SU-DHL-6 (cell line): Measurements from ENCODE around the gene MAP3K15.
"Not testable (repeated sequence)": the region's sequence is repeated elsewhere in the genome, so short reads cannot be mapped to it uniquely, and the experiment has no call there.

Experiments
- H2AFZ ChIP-seq: fragments of 200-600 bp; sonication (generic); 2 replicates; pipeline ENCODE4 v1.6.1; 2014; ENCODE audit warnings: low read depth, mild to moderate bottlenecking, moderate library complexity, mixed read lengths, antibody characterized with exemption, low read length; ENCODE audit not compliant: severe bottlenecking
- H3F3A ChIP-seq: fragments of 200-600 bp; shearing (Covaris generic); 2 replicates; pipeline ENCODE4 v1.6.0; 2016; ENCODE audit warnings: antibody characterized with exemption, mild to moderate bottlenecking; ENCODE audit not compliant: insufficient read depth
- H3K27ac ChIP-seq: fragments of 200-600 bp; sonication (generic); 2 replicates; pipeline ENCODE4 v1.5.1; 2016; ENCODE audit warnings: low read depth, mild to moderate bottlenecking, low read length, moderate library complexity, mixed read lengths
- H3K27me3 ChIP-seq: fragments of 200-600 bp; sonication (generic), shearing (Covaris generic); 2 replicates; pipeline ENCODE4 v1.6.0; 2014; ENCODE audit warnings: mild to moderate bottlenecking, low read length
- H3K36me3 ChIP-seq: fragments of 200-600 bp; sonication (generic); 2 replicates; pipeline ENCODE4 v1.6.1; 2014; ENCODE audit warnings: mild to moderate bottlenecking, low read length, mixed read lengths
- H3K4me2 ChIP-seq: fragments of 300-600, 200-600 bp; shearing (Covaris generic), sonication (generic); 2 replicates; pipeline ENCODE4 v1.6.0; 2014; ENCODE audit warnings: low read length, low read depth, mild to moderate bottlenecking; ENCODE audit not compliant: poor library complexity, severe bottlenecking
- H3K4me3 ChIP-seq: fragments of 200-600 bp; sonication (generic); 2 replicates; pipeline ENCODE4 v1.5.1; 2014; ENCODE audit warnings: antibody characterized with exemption, low read length, mild to moderate bottlenecking, mixed read lengths; ENCODE audit not compliant: insufficient read depth, poor library complexity, severe bottlenecking
- H3K79me2 ChIP-seq: fragments of 200-600 bp; sonication (generic); 2 replicates; pipeline ENCODE4 v1.6.1; 2014; ENCODE audit warnings: mild to moderate bottlenecking, low read length, moderate library complexity; ENCODE audit not compliant: insufficient read depth
- H3K9ac ChIP-seq: fragments of 200-600 bp; sonication (generic); 2 replicates; pipeline ENCODE4 v1.7.0; 2014; ENCODE audit warnings: mild to moderate bottlenecking, low read length
- H3K9me2 ChIP-seq: fragments of 200-600 bp; sonication (generic); replicated peaks from 2 replicates; pipeline ENCODE4 v1.6.1; 2014; ENCODE audit warnings: low read length; ENCODE audit not compliant: insufficient read depth
- H3K9me3 ChIP-seq: fragments of 200-600 bp; sonication (generic); 2 replicates; pipeline ENCODE4 v1.6.1; 2014; ENCODE audit warnings: low read length, mixed read lengths; ENCODE audit not compliant: insufficient read depth
- H4K20me1 ChIP-seq: fragments of 200-600 bp; sonication (generic); 2 replicates; pipeline ENCODE4 v1.6.1; 2014; ENCODE audit warnings: low read depth, mild to moderate bottlenecking, antibody characterized with exemption, low read length, moderate library complexity, mixed read lengths
- CTCF ChIP-seq: fragments of 200-600 bp; sonication (generic); IDR thresholded peaks from one replicate; pipeline ENCODE4 v1.5.1; 2017; ENCODE audit warnings: antibody characterized with exemption, mild to moderate bottlenecking, low read length, moderate library complexity; ENCODE audit not compliant: insufficient read depth, poor library complexity, severe bottlenecking
- EZH2phosphoT487 ChIP-seq: fragments of 200-600 bp; sonication (generic), shearing (Covaris generic); conservative IDR thresholded peaks from 2 replicates; pipeline ENCODE4 v1.6.1; 2018; ENCODE audit warnings: mild to moderate bottlenecking, antibody characterized with exemption, low read length, moderate library complexity, mixed read lengths

The MAP3K15 gene

GRCh38 chrX:19496711-19497110 is 18.6 kb downstream of the MAP3K15 start:
- Histone ChIP-seq H3K36me3 (no peaks in the 10 kb centered on the region), H3K27ac (no peak overlapping the region), H3K9ac (no peak overlapping the region), H3K9me3 (no peaks in the 10 kb centered on the region), H3F3A (no peaks in the 10 kb centered on the region), H3K4me2 (no peak overlapping the region), H4K20me1 (no peaks in the 10 kb centered on the region), H3K79me2 (no peaks in the 10 kb centered on the region), H3K4me3 (no peak overlapping the region), H3K9me2 (no peaks in the 10 kb centered on the region), H2AFZ (no peak overlapping the region), H3K27me3 (no peaks in the 10 kb centered on the region)
- TF ChIP-seq EZH2phosphoT487 (no peak), CTCF (no peak)

GRCh38 chrX:19487520-19488200 is 27.6 kb downstream of the MAP3K15 start:
- Histone ChIP-seq H3K4me2 (no peak overlapping the region), H3K36me3 (no peaks in the 10 kb centered on the region), H3K79me2 (no peaks in the 10 kb centered on the region), H3K9me2 (no peaks in the 10 kb centered on the region), H2AFZ (no peak overlapping the region), H3K27ac (no peak overlapping the region), H3K4me3 (no peak overlapping the region), H3K9me3 (no peaks in the 10 kb centered on the region), H3K27me3 (no peaks in the 10 kb centered on the region), H3K9ac (no peak overlapping the region), H3F3A (no peaks in the 10 kb centered on the region), H4K20me1 (no peaks in the 10 kb centered on the region)
- TF ChIP-seq EZH2phosphoT487 (no peak), CTCF (no peak)

- Histone ChIP-seq H4K20me1 (no peaks in the 10 kb centered on the region), H3K27me3 (no peaks in the 10 kb centered on the region)
These were observed 35.9 kb downstream of the MAP3K15 start for GRCh38 chrX:19479458-19479857.

GRCh38 chrX:19468383-19468782 is 46.9 kb downstream of the MAP3K15 start:
- H4K20me1 ChIP-seq, H2AFZ ChIP-seq, H3K27ac ChIP-seq, H3K79me2 ChIP-seq, H3K27me3 ChIP-seq, H3K36me3 ChIP-seq, H3K9me2 ChIP-seq, H3K9ac ChIP-seq, H3F3A ChIP-seq, H3K9me3 ChIP-seq, H3K4me3 ChIP-seq, H3K4me2 ChIP-seq: not testable (repeated sequence)

More at GRCh38 chrX:19479458-19479857, 35.9 kb downstream of the MAP3K15 start:
- no peaks in the 10 kb centered on the region for H3K79me2 ChIP-seq
- no peak overlapping the region for H3K4me3 ChIP-seq
- no peak overlapping the region for H3K4me2 ChIP-seq
- no peaks in the 10 kb centered on the region for H3F3A ChIP-seq
- H3K9me3 ChIP-seq, result no peaks in the 10 kb centered on the region
- H3K9ac ChIP-seq, result no peak overlapping the region
- no peak overlapping the region for H2AFZ ChIP-seq
- no peak overlapping the region for H3K27ac ChIP-seq
- no peaks in the 10 kb centered on the region for H3K36me3 ChIP-seq
- no peaks in the 10 kb centered on the region for H3K9me2 ChIP-seq
- no peak for TF ChIP-seq EZH2phosphoT487
- TF ChIP-seq CTCF, result no peak
